H1 (cell line): Measurements from ENCODE around the gene SORL1-AS1.

Source experiments
- CTCF ChIA-PET: fragments of 300-600 bp; sonication (Branson Sonifier 250); formaldehyde crosslinking; loops from one replicate; lab custom pipeline; 2021; ENCODE audit not compliant: partially characterized antibody; lab: Charles Lee
- POLR2A ChIA-PET: fragments of 300-600 bp; sonication (Branson Sonifier 250); formaldehyde crosslinking; loops from one replicate; lab custom pipeline; 2021; ENCODE audit warnings: inconsistent platforms; ENCODE audit not compliant: partially characterized antibody; lab: Charles Lee
- DNase-seq, 2 experiments: peaks; one replicate each; pipeline versions ENCODE4 v3.0.0 to v3.0.0-alpha.2; 2010 to 2022; ENCODE audit warnings: low spot score in 2 of 2, low read depth in 1 of 2, mixed read lengths in 1 of 2
- FAIRE-seq: peaks from 2 replicates; lab custom pipeline; 2011; peaks lifted over from hg19 to GRCh38; lab: Jason Lieb, UNC
- H2AFZ ChIP-seq: 2 replicates; pipeline ENCODE4 v1.8.1; 2012; ENCODE audit warnings: low read length, inconsistent platforms
- H2AK5ac ChIP-seq: 2 replicates; pipeline ENCODE4 v1.6.1; 2013; ENCODE audit warnings: low read depth, low read length
- H2BK120ac ChIP-seq: replicated peaks from 2 replicates; pipeline ENCODE3; 2013; ENCODE audit warnings: low read depth, low read length, inconsistent platforms
- H2BK12ac ChIP-seq: 2 replicates; pipeline ENCODE4 v1.6.1; 2013; ENCODE audit warnings: low read depth, low read length
- H2BK15ac ChIP-seq: 2 replicates; pipeline ENCODE4 v1.6.1; 2013; ENCODE audit warnings: low read length
- H2BK20ac ChIP-seq: 2 replicates; pipeline ENCODE4 v1.6.1; 2013; ENCODE audit warnings: low read length
- H2BK5ac ChIP-seq: 2 replicates; pipeline ENCODE4 v1.6.1; 2013; ENCODE audit warnings: low read depth, low read length
- H3K14ac ChIP-seq: 2 replicates; pipeline ENCODE4 v1.6.1; 2013; ENCODE audit warnings: inconsistent platforms; ENCODE audit not compliant: insufficient read length
- H3K18ac ChIP-seq: 2 replicates; pipeline ENCODE4 v1.6.1; 2013; ENCODE audit warnings: low read length; ENCODE audit errors: extremely low read depth
- H3K23ac ChIP-seq: 2 replicates; pipeline ENCODE4 v1.6.1; 2013; ENCODE audit warnings: inconsistent platforms; ENCODE audit not compliant: insufficient read length
- H3K23me2 ChIP-seq: 2 replicates; pipeline ENCODE4 v1.6.1; 2013; ENCODE audit warnings: low read depth, low read length
- H3K27ac ChIP-seq: 2 replicates; pipeline ENCODE4 v1.6.1; 2011; ENCODE audit warnings: low read depth, low read length, inconsistent platforms
- H3K27me3 ChIP-seq, 4 experiments: replicated peaks in 1 of 4; 1 replicate in 1 of 4; 2 replicates in 3 of 4; pipeline versions ENCODE4 v1.6.1 to v1.8.1; 2011 to 2013; ENCODE audit warnings: low read length in 3 of 4, mild to moderate bottlenecking in 3 of 4, inconsistent platforms in 2 of 4, mixed read lengths in 2 of 4, moderate library complexity in 1 of 4; ENCODE audit not compliant: control insufficient read depth in 3 of 4, insufficient read depth in 3 of 4; ENCODE audit errors: extremely low read depth in 1 of 4
- H3K36me3 ChIP-seq, 4 experiments: 2 replicates each; pipeline versions ENCODE4 v1.6.1 to v1.8.1; 2011 to 2013; ENCODE audit warnings: mild to moderate bottlenecking in 4 of 4, low read length in 3 of 4, moderate library complexity in 2 of 4, control low read depth in 1 of 4, inconsistent platforms in 1 of 4; ENCODE audit not compliant: insufficient read depth in 4 of 4, control insufficient read depth in 2 of 4
- H3K4ac ChIP-seq: replicated peaks from 2 replicates; pipeline ENCODE3; 2013; ENCODE audit warnings: low read length, low read depth, mixed read lengths, inconsistent platforms; ENCODE audit not compliant: insufficient read length
- H3K4me1 ChIP-seq, 4 experiments: replicated peaks in 1 of 4; 1 replicate in 1 of 4; 2 replicates in 3 of 4; pipeline versions ENCODE4 v1.6.1 to v1.8.1; 2011 to 2013; ENCODE audit warnings: low read length in 3 of 4, inconsistent platforms in 2 of 4, mixed read lengths in 1 of 4; ENCODE audit not compliant: insufficient read depth in 4 of 4, control insufficient read depth in 3 of 4
- H3K4me2 ChIP-seq, 2 experiments: 2 replicates each; pipeline versions ENCODE4 v1.6.1 to v1.8.1; 2011 to 2013; ENCODE audit warnings: low read depth in 2 of 2, low read length in 2 of 2, control low read depth in 1 of 2, inconsistent platforms in 1 of 2, mild to moderate bottlenecking in 1 of 2; ENCODE audit not compliant: insufficient read depth in 1 of 2
- H3K4me3 ChIP-seq, 4 experiments: fragments of 200-600, 300-600 bp in 1 of 4; sonication (generic), shearing (Covaris generic), sonication (Bioruptor Twin) in 1 of 4; 2 replicates each; pipeline versions ENCODE4 v1.5.1 to v1.8.1; 2011 to 2016; ENCODE audit warnings: low read length in 4 of 4, low read depth in 3 of 4, control low read depth in 2 of 4, inconsistent platforms in 2 of 4, mild to moderate bottlenecking in 2 of 4, mixed read lengths in 1 of 4, moderate library complexity in 1 of 4; ENCODE audit not compliant: insufficient read depth in 2 of 4; ENCODE audit errors: extremely low read depth in 1 of 4
- H3K56ac ChIP-seq: replicated peaks from 2 replicates; pipeline ENCODE3; 2013; ENCODE audit warnings: low read depth, mild to moderate bottlenecking, mixed read lengths, low read length, inconsistent platforms; ENCODE audit not compliant: insufficient read length
- H3K79me1 ChIP-seq: 2 replicates; pipeline ENCODE4 v1.6.1; 2013; ENCODE audit warnings: low read depth, low read length, control low read depth
- H3K79me2 ChIP-seq, 2 experiments: 2 replicates each; pipeline versions ENCODE4 v1.6.1 to v1.8.1; 2012 to 2013; ENCODE audit warnings: low read length in 2 of 2, mild to moderate bottlenecking in 2 of 2, inconsistent platforms in 1 of 2; ENCODE audit not compliant: insufficient read depth in 2 of 2, control insufficient read depth in 1 of 2
- H3K9ac ChIP-seq, 4 experiments: replicated peaks in 1 of 4; 1 replicate in 1 of 4; 2 replicates in 3 of 4; pipeline versions ENCODE4 v1.6.1 to v1.8.1; 2011 to 2013; ENCODE audit warnings: low read depth in 3 of 4, low read length in 3 of 4, control low read depth in 2 of 4, mild to moderate bottlenecking in 2 of 4, moderate library complexity in 2 of 4, inconsistent platforms in 1 of 4; ENCODE audit errors: extremely low read depth in 1 of 4
- H3K9me3 ChIP-seq, 2 experiments: 2 replicates each; pipeline versions ENCODE4 v1.6.1 to v1.8.1; 2012 to 2013; ENCODE audit warnings: mild to moderate bottlenecking in 2 of 2, moderate library complexity in 2 of 2, control low read depth in 1 of 2, inconsistent platforms in 1 of 2, low read depth in 1 of 2, low read length in 1 of 2, mixed read lengths in 1 of 2; ENCODE audit not compliant: insufficient read depth in 2 of 2
- H4K20me1 ChIP-seq, 2 experiments: replicated peaks in 1 of 2; 2 replicates each; pipeline versions ENCODE3 to v1.8.1; 2011 to 2013; ENCODE audit warnings: inconsistent platforms in 2 of 2, low read length in 2 of 2, mild to moderate bottlenecking in 1 of 2; ENCODE audit not compliant: insufficient read depth in 2 of 2, control insufficient read depth in 1 of 2
- H4K5ac ChIP-seq: 2 replicates; pipeline ENCODE4 v1.6.1; 2013; ENCODE audit warnings: low read length, low read depth, mixed read lengths, inconsistent platforms; ENCODE audit not compliant: insufficient read length
- H4K8ac ChIP-seq: 2 replicates; pipeline ENCODE4 v1.8.0; 2013; ENCODE audit warnings: mild to moderate bottlenecking, moderate library complexity, low read length, inconsistent platforms; ENCODE audit not compliant: insufficient read depth; ENCODE audit errors: extremely low read depth
- H4K91ac ChIP-seq: replicated peaks from 2 replicates; pipeline ENCODE3; 2013; ENCODE audit warnings: low read length, mixed read lengths, inconsistent platforms; ENCODE audit not compliant: insufficient read length
- CBX5 ChIP-seq: fragments of 300-800, 300-1000 bp; sonication (generic); IDR thresholded peaks from 2 replicates; pipeline ENCODE4 v1.7.1; 2016; ENCODE audit warnings: antibody characterized with exemption, low read length, low read depth
- EZH2 ChIP-seq: fragments of 200-600 bp; sonication (generic); IDR thresholded peaks from 2 replicates; pipeline ENCODE4 v1.7.1; 2012; ENCODE audit warnings: low read depth, mild to moderate bottlenecking, moderate library complexity, low read length, inconsistent platforms; ENCODE audit not compliant: severe bottlenecking
- HDAC6 ChIP-seq: IDR thresholded peaks from one replicate; pipeline ENCODE4 v1.7.1; 2012; ENCODE audit warnings: low read depth, mild to moderate bottlenecking, inconsistent platforms, low read length, moderate library complexity
- JUND ChIP-seq: IDR thresholded peaks from 2 replicates; pipeline ENCODE4 v1.6.1; 2011; ENCODE audit warnings: mild to moderate bottlenecking, improper control_type of control experiment, low read length
- PHF8 ChIP-seq: fragments of 200-600 bp; sonication (generic); conservative IDR thresholded peaks from 2 replicates; pipeline ENCODE4 v1.7.1; 2012; ENCODE audit warnings: low read depth, mild to moderate bottlenecking, inconsistent platforms, low read length, moderate library complexity
- RFX5 ChIP-seq: IDR thresholded peaks from 2 replicates; pipeline ENCODE4 v1.6.1; 2011; ENCODE audit warnings: low read depth, low read length, improper control_type of control experiment, borderline replicate concordance
- WGBS, 2 experiments: shearing (Covaris generic) in 1 of 2; methylation state at CpG; one replicate each; pipeline versions ENCODE4 v1.1.6 to v1.1.7; 2013 to 2015; ENCODE audit warnings: low lambda C conversion rate in 2 of 2, mixed read lengths in 2 of 2, inconsistent platforms in 1 of 2, low coverage in 1 of 2, missing lambda C conversion rate in 1 of 2; ENCODE audit not compliant: insufficient replicate concordance in 2 of 2, insufficient coverage in 1 of 2, insufficient read length in 1 of 2; ENCODE audit errors: extremely low coverage in 1 of 2, missing lambda C conversion rate in 1 of 2; 5-methylcytosine and 5-hydroxymethylcytosine counted together

Gene SORL1-AS1

DNA sequence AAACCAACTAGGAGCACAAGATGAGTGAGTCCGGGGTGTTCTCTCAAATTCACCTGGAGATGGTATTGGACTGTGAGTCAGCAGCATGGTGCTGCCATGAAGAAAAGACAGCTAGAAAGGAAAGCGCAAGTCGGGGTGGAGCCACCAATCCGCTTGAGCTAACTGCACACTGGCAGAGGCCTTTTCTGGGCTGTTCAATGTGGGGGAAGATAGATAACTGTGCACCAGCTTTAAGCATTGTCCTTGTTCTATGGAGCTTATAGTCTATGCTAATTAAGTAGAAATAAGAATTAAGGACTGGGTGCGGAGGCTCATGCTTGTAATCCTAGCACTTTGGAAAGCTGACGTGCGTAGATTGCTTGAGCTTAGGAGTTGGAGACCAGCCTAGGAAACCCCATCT lies 21.9 kb upstream of the SORL1-AS1 start:
- Histone ChIP-seq H3K79me1 (peaks cover 9% of the 10 kb centered on the region), H3K4me3 (no peak overlapping the region), H3K4me1 (peaks cover 14 to 25% (median 16%) of the 10 kb centered on the region in 4 experiments), H2AFZ (no peak overlapping the region), H4K8ac (no peak overlapping the region), H3K79me2 (peaks cover 3 to 41% of the 10 kb centered on the region in 2 experiments; a peak in 3 of 4 replicates), H2AK5ac (no peak overlapping the region), H2BK5ac (no peak overlapping the region), H3K27ac (no peak overlapping the region), H2BK15ac (no peak overlapping the region), H3K56ac (no peak overlapping the region), H3K18ac (no peak overlapping the region), H3K23me2 (peaks cover 7% of the 10 kb centered on the region), H3K36me3 (peaks cover 4 to 16% (median 11%) of the 10 kb centered on the region in 4 experiments), H3K14ac (no peak overlapping the region), H3K4ac (no peak overlapping the region), H2BK120ac (no peak overlapping the region), H2BK20ac (no peak overlapping the region), H3K4me2 (no peak overlapping the region), H4K20me1 (peaks cover 0 to 4% of the 10 kb centered on the region in 2 experiments), H3K23ac (no peak overlapping the region), H4K5ac (no peak overlapping the region), H4K91ac (no peak overlapping the region), H2BK12ac (no peak overlapping the region), H3K9ac (no peak overlapping the region), H3K9me3 (no peaks in the 10 kb centered on the region), H3K27me3 (no peaks in the 10 kb centered on the region)
- ChIA-PET CTCF (interaction anchor here (0.7 to 1.8 kb wide), 6 partner anchors 13 to 155 kb away, joined by 3 to 5 read pairs (median 4); partner anchors contain the start of gene SORL1-AS1), POLR2A (interaction anchor here (1.3 to 1.4 kb wide), 3 partner anchors 9 to 21 kb away, joined by 3 to 4 read pairs (median 3); no protein-coding TSS in a partner anchor)
- FAIRE-seq (no peak), DNase-seq (no peak)
- TF ChIP-seq JUND (no peak), RFX5 (no peak), EZH2 (no peak), HDAC6 (no peak), PHF8 (no peak), CBX5 (no peak)
- 93% methylated on average over 7 of the region's 7 CpGs; no CpG with 5 or more reads in 1 of the 2 experiments for WGBS, 2 experiments
